ENCODE results near the gene TNFRSF18. TPM values are rescaled to one million over a fixed set of nuclear protein-coding genes. Genes with fewer than 3 reads are reported as not detected.

Gene TNFRSF18
- total RNA-seq, 4 donors from 2014 or later = 0.44 to 2.6 TPM; not detected in 2

GRCh38 chr1:1191734-1192133, 14.7 kb downstream of the TNFRSF18 start:
- TF ChIP-seq, protein P1, sequence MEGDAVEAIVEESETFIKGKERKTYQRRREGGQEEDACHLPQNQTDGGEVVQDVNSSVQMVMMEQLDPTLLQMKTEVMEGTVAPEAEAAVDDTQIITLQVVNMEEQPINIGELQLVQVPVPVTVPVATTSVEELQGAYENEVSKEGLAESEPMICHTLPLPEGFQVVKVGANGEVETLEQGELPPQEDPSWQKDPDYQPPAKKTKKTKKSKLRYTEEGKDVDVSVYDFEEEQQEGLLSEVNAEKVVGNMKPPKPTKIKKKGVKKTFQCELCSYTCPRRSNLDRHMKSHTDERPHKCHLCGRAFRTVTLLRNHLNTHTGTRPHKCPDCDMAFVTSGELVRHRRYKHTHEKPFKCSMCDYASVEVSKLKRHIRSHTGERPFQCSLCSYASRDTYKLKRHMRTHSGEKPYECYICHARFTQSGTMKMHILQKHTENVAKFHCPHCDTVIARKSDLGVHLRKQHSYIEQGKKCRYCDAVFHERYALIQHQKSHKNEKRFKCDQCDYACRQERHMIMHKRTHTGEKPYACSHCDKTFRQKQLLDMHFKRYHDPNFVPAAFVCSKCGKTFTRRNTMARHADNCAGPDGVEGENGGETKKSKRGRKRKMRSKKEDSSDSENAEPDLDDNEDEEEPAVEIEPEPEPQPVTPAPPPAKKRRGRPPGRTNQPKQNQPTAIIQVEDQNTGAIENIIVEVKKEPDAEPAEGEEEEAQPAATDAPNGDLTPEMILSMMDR (IDR thresholded peaks at IDR 0.05; ENCODE audit: low read depth) = no peak

DNA sequence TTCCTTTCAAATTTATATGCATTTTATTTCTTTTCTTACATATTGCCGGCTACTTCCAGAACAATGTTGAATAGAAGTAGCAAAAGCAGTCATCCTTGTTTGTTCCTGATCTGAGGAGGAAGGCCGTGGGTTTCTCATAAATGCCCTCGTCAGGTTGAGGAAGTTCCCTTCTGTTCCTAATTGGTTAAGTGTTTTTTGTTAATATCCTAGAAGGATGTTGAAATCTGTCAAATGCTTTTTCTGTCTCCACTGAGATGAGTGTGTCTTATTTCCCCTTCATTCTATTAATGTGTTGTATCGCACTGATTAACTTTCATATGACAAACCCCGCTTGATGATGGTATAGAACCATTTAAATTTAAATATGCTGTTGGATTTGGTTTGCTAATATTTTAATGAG, 17.3 kb downstream of the TNFRSF18 start:
- TF ChIP-seq, protein P1 (IDR thresholded peaks at IDR 0.05; ENCODE audit: low read depth) = no peak

- TF ChIP-seq, protein P1 (IDR thresholded peaks at IDR 0.05; ENCODE audit: low read depth) = no peak
These were observed 18.5 kb downstream of the TNFRSF18 start for GRCh38 chr1:1187938-1188337.

GRCh38 chr1:1185101-1185765, 21.2 kb downstream of the TNFRSF18 start:
- TF ChIP-seq, protein P1 (IDR thresholded peaks at IDR 0.05; ENCODE audit: low read depth) = no peak

DNA sequence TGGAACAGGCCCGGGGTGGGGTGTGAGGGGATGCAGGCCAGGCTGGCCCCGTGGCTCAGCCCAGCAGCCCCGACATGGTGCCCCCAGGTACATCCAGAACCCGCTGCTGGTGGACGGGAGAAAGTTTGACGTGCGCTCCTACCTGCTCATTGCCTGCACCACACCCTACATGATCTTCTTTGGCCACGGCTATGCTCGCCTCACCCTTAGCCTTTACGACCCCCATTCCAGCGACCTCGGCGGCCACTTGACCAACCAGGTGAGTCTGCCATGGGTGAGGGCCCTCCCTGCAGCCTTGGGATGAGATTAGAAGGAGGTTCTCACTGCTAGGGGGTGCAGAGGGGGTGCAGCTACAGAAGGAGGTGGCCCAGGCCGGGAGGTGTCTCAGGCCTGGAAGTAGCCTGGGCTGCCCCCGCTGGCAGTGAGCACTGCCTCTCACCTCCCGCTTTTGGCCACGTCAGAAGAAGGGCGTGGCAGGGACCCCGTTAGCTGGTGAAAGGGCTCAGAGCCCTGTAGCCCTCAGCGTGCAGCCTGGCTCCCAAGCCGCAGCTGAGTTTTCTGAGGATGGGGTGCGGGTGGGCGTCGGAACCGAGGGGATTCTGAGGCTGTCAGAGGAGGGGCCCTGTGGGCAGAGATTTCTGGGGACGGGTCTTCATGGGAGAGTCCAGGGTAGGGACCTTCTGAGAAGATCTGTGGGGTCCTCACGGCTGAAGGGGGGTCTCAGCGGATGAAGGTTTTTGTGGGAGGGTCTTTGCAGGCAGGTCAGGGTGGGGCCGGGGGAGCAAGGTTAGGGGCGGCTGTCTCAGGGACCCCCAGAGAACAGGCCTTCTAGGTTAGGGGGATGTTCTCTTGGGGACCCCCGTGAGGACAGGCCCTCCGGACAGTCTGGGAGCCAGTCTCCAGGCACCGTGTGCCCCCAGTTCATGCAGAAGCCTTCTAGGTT, 22.3 kb downstream of the TNFRSF18 start:
- TF ChIP-seq, protein P1 (IDR thresholded peaks at IDR 0.05; ENCODE audit: low read depth) = no peak

DNA sequence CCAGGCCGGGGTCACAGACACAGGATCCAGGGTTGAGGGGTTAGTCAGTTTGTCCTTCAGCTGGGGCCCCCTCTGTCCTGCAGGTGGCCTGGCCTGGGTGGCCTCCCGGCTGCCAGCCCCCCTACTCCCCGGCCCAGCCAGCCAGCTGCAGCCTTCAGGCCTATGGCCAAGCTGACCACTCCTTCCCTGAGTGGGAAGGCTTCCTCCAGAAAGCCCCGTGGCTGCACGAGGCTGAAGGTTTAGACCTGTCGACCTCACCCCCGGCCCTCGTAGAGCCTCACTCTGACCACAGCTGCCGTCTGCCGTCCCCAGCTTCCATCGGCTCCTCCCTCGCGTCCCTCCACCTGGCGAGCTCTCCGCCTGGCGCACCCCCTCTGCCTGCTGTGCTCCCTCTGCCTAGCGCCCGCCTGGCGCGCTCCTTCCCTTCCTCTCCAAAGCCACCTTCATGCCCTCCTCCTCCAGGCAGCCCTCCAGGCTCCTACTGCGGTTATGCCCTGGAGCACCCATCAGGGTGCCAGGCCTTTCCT, 23.1 kb downstream of the TNFRSF18 start:
- TF ChIP-seq, protein P1 (IDR thresholded peaks at IDR 0.05; ENCODE audit: low read depth) = no peak

Data from subcutaneous adipose tissue (tissue), 4 donors.